K562 (cell line): ENCODE results near the gene PIGQ. TPM values are rescaled to one million over a fixed set of nuclear protein-coding genes. Genes with fewer than 3 reads are reported as not detected.

Experiments used
- ARHGAP35 ChIP-seq: fragments of 450-650 bp; IDR thresholded peaks from 2 replicates; pipeline ENCODE4 v1.6.1; 2018; ENCODE audit not compliant: partially characterized antibody
- CHD2 ChIP-seq: IDR thresholded peaks from 2 replicates; pipeline ENCODE4 v1.6.1; 2011; ENCODE audit warnings: low read depth, low read length
- ETV6 ChIP-seq, 3 experiments: fragments of 150-350 bp in 1 of 3; sonication (generic) in 1 of 3; formaldehyde crosslinking in 1 of 3; IDR thresholded peaks; 2 replicates each; pipeline versions ENCODE4 v1.6.1 to v1.8.0; 2014 to 2022; ENCODE audit warnings: borderline replicate concordance in 2 of 3, low read depth in 2 of 3, antibody characterized with exemption in 1 of 3, low read length in 1 of 3, mild to moderate bottlenecking in 1 of 3, missing genetic modification reagents in 1 of 3
- FOXK1 ChIP-seq: sonication (generic); formaldehyde crosslinking; IDR thresholded peaks from 2 replicates; pipeline ENCODE4 v1.8.0; 2022; ENCODE audit warnings: missing genetic modification reagents, mild to moderate bottlenecking, borderline replicate concordance
- GATA2 ChIP-seq: sonication (generic); formaldehyde crosslinking; IDR thresholded peaks from 2 replicates; pipeline ENCODE4 v1.4.0; 2020; ENCODE audit warnings: mild to moderate bottlenecking, missing genetic modification reagents
- KLF1 ChIP-seq: fragments of 450-650 bp; IDR thresholded peaks from 2 replicates; pipeline ENCODE4 v1.6.1; 2016; ENCODE audit warnings: missing genetic modification characterization, missing compliant biosample characterization
- L3MBTL2 ChIP-seq: fragments of 450-650 bp; IDR thresholded peaks from 2 replicates; pipeline ENCODE4 v1.6.1; 2016; ENCODE audit warnings: mild to moderate bottlenecking, moderate library complexity
- MXI1 ChIP-seq: IDR thresholded peaks from 2 replicates; pipeline ENCODE4 v1.6.1; 2011; ENCODE audit warnings: low read depth, mild to moderate bottlenecking, improper control_type of control experiment, low read length
- POLR2AphosphoS2 ChIP-seq: IDR thresholded peaks from 2 replicates; pipeline ENCODE4 v1.6.1; 2012; ENCODE audit warnings: low read length, improper control_type of control experiment
- PRPF4 ChIP-seq: fragments of 200-400 bp; formaldehyde crosslinking; IDR thresholded peaks from one replicate; pipeline ENCODE4 v1.6.1; 2017; ENCODE audit warnings: low read length, low read depth, mild to moderate bottlenecking; ENCODE audit not compliant: insufficient read depth, poor library complexity, severe bottlenecking
- RBM14 ChIP-seq: fragments of 200-400 bp; formaldehyde crosslinking; IDR thresholded peaks from 2 replicates; pipeline ENCODE4 v1.6.1; 2018; ENCODE audit warnings: low read depth, mild to moderate bottlenecking, low read length, moderate library complexity, borderline replicate concordance; ENCODE audit not compliant: insufficient read depth
- STAT5A ChIP-seq: IDR thresholded peaks from 2 replicates; pipeline ENCODE4 v1.6.1; 2012; ENCODE audit warnings: low read length, inconsistent platforms, borderline replicate concordance
- TEAD4 ChIP-seq, 2 experiments: sonication (generic) in 1 of 2; formaldehyde crosslinking in 1 of 2; IDR thresholded peaks; 2 replicates each; pipeline versions ENCODE4 v1.6.1 to v1.8.0; 2012 to 2022; ENCODE audit warnings: borderline replicate concordance in 1 of 2, inconsistent platforms in 1 of 2, low read length in 1 of 2, mild to moderate bottlenecking in 1 of 2, missing genetic modification reagents in 1 of 2
- UBTF ChIP-seq, 2 experiments: IDR thresholded peaks; 2 replicates each; pipeline ENCODE4 v1.6.1; 2012; ENCODE audit warnings: improper control_type of control experiment in 2 of 2, low read depth in 2 of 2, low read length in 2 of 2, borderline replicate concordance in 1 of 2
- ZNF121 ChIP-seq: sonication (generic); formaldehyde crosslinking; conservative IDR thresholded peaks from 2 replicates; pipeline ENCODE4 v1.8.0; 2022; ENCODE audit warnings: missing genetic modification reagents
- ZNF589 ChIP-seq: fragments of 200-800 bp; sonication (Bioruptor generic); IDR thresholded peaks from 2 replicates; pipeline ENCODE4 v1.6.1; 2016; ENCODE audit warnings: low read depth, missing genetic modification characterization, missing compliant biosample characterization
- ZZZ3 ChIP-seq: fragments of 450-650 bp; IDR thresholded peaks from 2 replicates; pipeline ENCODE4 v1.6.1; 2016; ENCODE audit warnings: antibody characterized with exemption, mild to moderate bottlenecking, moderate library complexity
- polyA plus RNA-seq, 8 experiments: library from polyadenylated mRNA; depleted of rRNA in 4 of 8; stranded (reverse) in 5 of 8; unstranded in 3 of 8; fragments of >200 nt; fragmentation: Nextera tagmentation in 2 of 8; fragmentation: Illumina TruSeq in 1 of 8; extraction: Ambion mirVana in 2 of 8; extraction: Trizol in 1 of 8; gene quantifications; 2 replicates each; pipeline versions ENCODE4 v1.2.1 to v1.2.3, GENCODE V29; 2011 to 2014; ENCODE audit warnings: inconsistent platforms in 1 of 8, missing spikeins in 1 of 8
- total RNA-seq, 7 experiments: library from RNA; depleted of rRNA in 6 of 7; stranded (reverse); fragments of >200 nt in 6 of 7; fragmentation: Illumina TruSeq in 2 of 7; extraction: Trizol in 2 of 7; gene quantifications; 2 replicates each; pipeline versions ENCODE4 v1.2.1 to v1.2.3, GENCODE V29; 2011 to 2021; ENCODE audit warnings: low replicate concordance in 1 of 7
- TF ChIP-seq, protein P1 (sequence below): fragments of 250-450 bp; sonication (Bioruptor Pico); IDR thresholded peaks from 2 replicates; pipeline ENCODE4 v1.6.1; 2021; ENCODE audit warnings: mild to moderate bottlenecking
- TF ChIP-seq, protein P2 (sequence below): sonication (generic); formaldehyde crosslinking; IDR thresholded peaks from 2 replicates; pipeline ENCODE4 v1.8.1; 2022; ENCODE audit warnings: missing genetic modification reagents
- TF ChIP-seq, protein P3 (sequence below): fragments of 450-650 bp; formaldehyde crosslinking; conservative IDR thresholded peaks from 2 replicates; pipeline ENCODE4 v1.4.0; 2022; ENCODE audit warnings: mild to moderate bottlenecking, missing genetic modification characterization

The PIGQ gene
- total and polyA plus RNA-seq, 9 of the 15 experiments (the other 6 are each of a cell fraction or from before 2014, with no cell fraction given), result 0.20 to 49.6 (median 11.7) TPM

- TF ChIP-seq PRPF4, result no peak
- TF ChIP-seq MXI1, result peak; percentile 72; the same call in 1 of the 2 replicates
- TF ChIP-seq, protein P1, sequence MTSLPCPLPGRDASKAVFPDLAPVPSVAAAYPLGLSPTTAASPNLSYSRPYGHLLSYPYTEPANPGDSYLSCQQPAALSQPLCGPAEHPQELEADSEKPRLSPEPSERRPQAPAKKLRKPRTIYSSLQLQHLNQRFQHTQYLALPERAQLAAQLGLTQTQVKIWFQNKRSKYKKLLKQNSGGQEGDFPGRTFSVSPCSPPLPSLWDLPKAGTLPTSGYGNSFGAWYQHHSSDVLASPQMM (CRISPR knock-in tag), result no peak
- TF ChIP-seq ARHGAP35, result no peak
- TF ChIP-seq TEAD4 (IDR thresholded peaks at IDR 0.05; ENCODE audit: low read length), result peak; percentile 63; the same call in 1 of the 2 replicates
- no peak for TF ChIP-seq TEAD4 (CRISPR knock-in tag; IDR thresholded peaks at IDR 0.05; ENCODE audit: borderline replicate concordance)
- TF ChIP-seq UBTF (IDR thresholded peaks at IDR 0.05; ENCODE audit: borderline replicate concordance in 1 of 2, low read depth in 2 of 2, low read length in 2 of 2), result 0 out of 4 replicates have a peak, but pooled peaks of 1 of the 2 experiments have one; percentile 26
- no peak for TF ChIP-seq ETV6 (IDR thresholded peaks at IDR 0.05; ENCODE audit: borderline replicate concordance in 1 of 2, low read depth in 2 of 2, low read length in 1 of 2)
- TF ChIP-seq ETV6 (CRISPR knock-in tag; IDR thresholded peaks at IDR 0.05; ENCODE audit: borderline replicate concordance), result no peak
- TF ChIP-seq ZNF121, result no peak
- TF ChIP-seq KLF1 (tag), result no peak
- TF ChIP-seq L3MBTL2, result peak; percentile 87
- TF ChIP-seq, protein P2, sequence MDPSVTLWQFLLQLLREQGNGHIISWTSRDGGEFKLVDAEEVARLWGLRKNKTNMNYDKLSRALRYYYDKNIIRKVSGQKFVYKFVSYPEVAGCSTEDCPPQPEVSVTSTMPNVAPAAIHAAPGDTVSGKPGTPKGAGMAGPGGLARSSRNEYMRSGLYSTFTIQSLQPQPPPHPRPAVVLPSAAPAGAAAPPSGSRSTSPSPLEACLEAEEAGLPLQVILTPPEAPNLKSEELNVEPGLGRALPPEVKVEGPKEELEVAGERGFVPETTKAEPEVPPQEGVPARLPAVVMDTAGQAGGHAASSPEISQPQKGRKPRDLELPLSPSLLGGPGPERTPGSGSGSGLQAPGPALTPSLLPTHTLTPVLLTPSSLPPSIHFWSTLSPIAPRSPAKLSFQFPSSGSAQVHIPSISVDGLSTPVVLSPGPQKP (CRISPR knock-in tag), result no peak
- TF ChIP-seq FOXK1, result peak; percentile 86; the same call in 1 of the 2 replicates
- no peak for TF ChIP-seq RBM14
- TF ChIP-seq GATA2 (CRISPR knock-in tag), result peak; percentile 80
- TF ChIP-seq, protein P3, sequence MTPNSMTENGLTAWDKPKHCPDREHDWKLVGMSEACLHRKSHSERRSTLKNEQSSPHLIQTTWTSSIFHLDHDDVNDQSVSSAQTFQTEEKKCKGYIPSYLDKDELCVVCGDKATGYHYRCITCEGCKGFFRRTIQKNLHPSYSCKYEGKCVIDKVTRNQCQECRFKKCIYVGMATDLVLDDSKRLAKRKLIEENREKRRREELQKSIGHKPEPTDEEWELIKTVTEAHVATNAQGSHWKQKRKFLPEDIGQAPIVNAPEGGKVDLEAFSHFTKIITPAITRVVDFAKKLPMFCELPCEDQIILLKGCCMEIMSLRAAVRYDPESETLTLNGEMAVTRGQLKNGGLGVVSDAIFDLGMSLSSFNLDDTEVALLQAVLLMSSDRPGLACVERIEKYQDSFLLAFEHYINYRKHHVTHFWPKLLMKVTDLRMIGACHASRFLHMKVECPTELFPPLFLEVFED (CRISPR knock-in tag), result no peak
- TF ChIP-seq STAT5A, result 0 out of 2 replicates have a peak, but pooled peaks have one; percentile 10
- TF ChIP-seq ZNF589 (CRISPR knock-in tag), result no peak
- TF ChIP-seq POLR2AphosphoS2, result no peak
- TF ChIP-seq ZZZ3, result no peak
- TF ChIP-seq CHD2, result no peak
These were observed 9.2 kb downstream of the PIGQ start (continued) for GRCh38 chr16:578870-579405.
